Lower leg skin (tissue), 4 donors: Measurements from ENCODE around the gene FLII. TPM values are rescaled to one million over a fixed set of nuclear protein-coding genes. Genes with fewer than 3 reads are reported as not detected.

ENCODE experiments used
- DNase-seq, 2 donors: peaks; one replicate each; pipeline ENCODE4 v3.0.0-alpha.2; 2019; ENCODE audit warnings: low spot score in 2 of 2
- H3K4me3 ChIP-seq: fragments of 200-600 bp; sonication (generic); 2 replicates; pipeline ENCODE4 v1.5.1; 2017; ENCODE audit warnings: mild to moderate bottlenecking, low read depth; ENCODE audit not compliant: poor library complexity, severe bottlenecking
- POLR2A ChIP-seq, 2 donors: fragments of 450-650 bp; IDR thresholded peaks; one replicate each; pipeline ENCODE4 v1.6.1; 2016 to 2017; ENCODE audit warnings: antibody characterized with exemption in 2 of 2, mild to moderate bottlenecking in 1 of 2, moderate library complexity in 1 of 2
- WGBS, 2 donors: methylation state at CpG; one replicate each; pipeline ENCODE4 v1.1.5; 2018; 5-methylcytosine and 5-hydroxymethylcytosine counted together
- intact Hi-C: fragments of 100-400 bp; cut with DNase I; formaldehyde crosslinking; loops from one replicate; pipeline ENCODE4 v1.15.0; 2023; ENCODE audit warnings: low total_unique reads
- total RNA-seq, 4 donors: library from RNA; depleted of rRNA; stranded (reverse); fragments of >200 nt; gene quantifications; one replicate each; pipeline ENCODE4 v1.1.0, GENCODE V29; 2016
- TF ChIP-seq, protein P1 (sequence below), 3 donors: fragments of 450-650 bp; IDR thresholded peaks; one replicate each; pipeline ENCODE4 v1.5.1; 2016; ENCODE audit warnings: antibody characterized with exemption in 3 of 3, mild to moderate bottlenecking in 3 of 3, moderate library complexity in 2 of 3

Gene FLII
- total RNA-seq, 4 donors from 2014 or later: 202 to 292 (median 238) TPM

DNA sequence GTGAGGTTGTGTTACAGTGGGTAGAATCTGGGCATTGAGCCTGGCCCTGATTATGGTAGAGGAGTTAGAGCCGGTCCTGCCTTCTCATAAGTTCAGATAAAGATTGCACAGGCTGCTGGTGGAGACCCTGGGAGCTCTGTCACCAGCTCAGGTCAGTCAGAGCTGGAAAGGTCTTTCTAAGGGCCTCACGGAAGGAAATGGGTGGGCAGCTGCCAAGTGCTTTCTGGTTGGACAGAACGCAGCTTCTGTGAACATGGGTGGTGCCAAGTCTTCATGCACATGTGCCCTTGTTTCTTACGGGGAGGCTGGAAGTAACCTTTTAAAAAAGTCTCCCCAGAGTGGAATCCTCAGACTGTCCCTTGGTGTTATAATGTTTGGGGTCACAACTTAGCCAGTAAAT, 60.0 kb downstream of the FLII start:
- intact Hi-C loops: no loop called here
- 13 to 30% methylated on average over 4 of the region's 4 CpGs for WGBS, 2 donors
- TF ChIP-seq POLR2A (IDR thresholded peaks at IDR 0.05): no peak
- TF ChIP-seq, protein P1, sequence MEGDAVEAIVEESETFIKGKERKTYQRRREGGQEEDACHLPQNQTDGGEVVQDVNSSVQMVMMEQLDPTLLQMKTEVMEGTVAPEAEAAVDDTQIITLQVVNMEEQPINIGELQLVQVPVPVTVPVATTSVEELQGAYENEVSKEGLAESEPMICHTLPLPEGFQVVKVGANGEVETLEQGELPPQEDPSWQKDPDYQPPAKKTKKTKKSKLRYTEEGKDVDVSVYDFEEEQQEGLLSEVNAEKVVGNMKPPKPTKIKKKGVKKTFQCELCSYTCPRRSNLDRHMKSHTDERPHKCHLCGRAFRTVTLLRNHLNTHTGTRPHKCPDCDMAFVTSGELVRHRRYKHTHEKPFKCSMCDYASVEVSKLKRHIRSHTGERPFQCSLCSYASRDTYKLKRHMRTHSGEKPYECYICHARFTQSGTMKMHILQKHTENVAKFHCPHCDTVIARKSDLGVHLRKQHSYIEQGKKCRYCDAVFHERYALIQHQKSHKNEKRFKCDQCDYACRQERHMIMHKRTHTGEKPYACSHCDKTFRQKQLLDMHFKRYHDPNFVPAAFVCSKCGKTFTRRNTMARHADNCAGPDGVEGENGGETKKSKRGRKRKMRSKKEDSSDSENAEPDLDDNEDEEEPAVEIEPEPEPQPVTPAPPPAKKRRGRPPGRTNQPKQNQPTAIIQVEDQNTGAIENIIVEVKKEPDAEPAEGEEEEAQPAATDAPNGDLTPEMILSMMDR (IDR thresholded peaks at IDR 0.05): no peak

DNA sequence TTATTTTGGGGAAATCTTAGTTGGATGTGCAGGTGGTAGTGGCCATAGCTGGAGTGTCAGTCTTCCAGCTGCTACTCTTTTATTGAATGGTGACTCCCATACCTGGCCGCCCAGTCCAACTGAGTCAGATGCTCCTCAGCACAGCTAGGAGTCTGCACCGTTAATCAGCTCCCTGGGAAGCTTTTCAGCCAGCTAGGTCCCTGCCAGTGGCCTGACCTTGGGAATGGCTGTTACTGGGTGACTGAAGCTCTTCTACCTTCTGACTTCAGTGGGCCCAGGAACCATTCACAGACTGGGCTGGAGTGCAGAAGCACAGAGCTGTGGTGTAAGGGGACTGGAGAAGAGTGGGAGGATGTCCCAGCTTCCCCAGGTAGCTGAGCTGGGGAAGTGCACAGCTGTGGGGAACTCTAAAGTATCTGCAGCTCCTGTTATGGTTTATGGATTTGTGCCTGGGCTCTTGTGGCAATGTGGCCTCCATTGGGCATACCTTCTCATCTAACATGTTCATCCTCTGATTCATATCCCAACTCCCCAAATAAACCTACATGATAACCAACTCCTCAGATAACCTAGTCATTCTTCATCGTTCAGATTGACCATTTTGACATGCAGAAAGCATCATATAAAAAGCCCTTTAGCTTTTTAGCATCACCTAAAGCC, 60.9 kb downstream of the FLII start:
- WGBS, 2 donors: 86 to 87% methylated on average over 3 of the region's 3 CpGs
- intact Hi-C loops: no loop called here
- H3K4me3 ChIP-seq: no peak overlapping the region
- no peak for DNase-seq
- no peak for TF ChIP-seq POLR2A (IDR thresholded peaks at IDR 0.05)
- TF ChIP-seq, protein P1 (IDR thresholded peaks at IDR 0.05): no peak

More for the DNA sequence above, 60.0 kb downstream of the FLII start:
- H3K4me3 ChIP-seq: no peak overlapping the region
- DNase-seq: no peak

DNA sequence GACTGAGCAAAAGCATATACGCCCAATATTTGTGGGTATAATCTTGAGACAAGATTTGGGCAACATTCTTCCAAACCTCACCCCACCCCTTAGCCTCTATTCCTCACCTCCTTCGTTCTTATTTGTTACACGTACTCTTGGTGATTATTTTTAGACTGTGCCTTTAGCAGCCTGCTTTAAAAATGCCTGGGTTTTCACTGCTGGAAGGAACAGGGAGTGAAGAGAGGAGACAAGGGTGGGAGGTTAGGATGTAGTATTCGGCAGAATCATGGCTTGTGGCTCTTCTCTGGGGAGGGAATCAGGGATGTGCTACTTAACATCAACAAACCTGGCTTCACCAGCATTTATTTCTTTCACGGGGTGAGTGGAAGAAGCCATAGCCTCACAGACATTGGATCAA, 63.3 kb downstream of the FLII start:
- DNase-seq: no peak
- intact Hi-C loops: no loop called here
- 79 to 81% methylated on average over 5 of the region's 5 CpGs for WGBS, 2 donors
- no peak overlapping the region for H3K4me3 ChIP-seq
- TF ChIP-seq POLR2A (IDR thresholded peaks at IDR 0.05): no peak
- TF ChIP-seq, protein P1 (IDR thresholded peaks at IDR 0.05): no peak

Other genes starting within 250 kb of the FLII start
- gene ATPAF2, start 219.6 kb downstream of the FLII start, total RNA-seq: 10 to 100 TPM; 17.4 to 32.1 (median 22.9) TPM
- gene GID4, start 219.3 kb downstream of the FLII start, total RNA-seq: 10 to 100 TPM; 23.0 to 30.1 (median 24.1) TPM
- gene DRG2, start 170.8 kb downstream of the FLII start, total RNA-seq: 10 to 100 TPM; 33.5 to 44.5 (median 37.4) TPM
- under 1 TPM; 0.30 to 0.68 (median 0.50) TPM for gene MYO15A, start 150.0 kb downstream of the FLII start, total RNA-seq
- 10 to 100 TPM; 56.0 to 87.2 (median 76.4) TPM for gene ALKBH5, start 74.9 kb downstream of the FLII start, total RNA-seq
- gene LLGL1, start 33.1 kb downstream of the FLII start, total RNA-seq: 10 to 100 TPM; 24.5 to 32.7 (median 29.3) TPM
- gene MIEF2, start 1.9 kb upstream of the FLII start, total RNA-seq: 10 to 100 TPM; 24.3 to 57.7 (median 34.2) TPM
- 10 to 100 TPM; 18.7 to 46.4 (median 28.4) TPM for gene TOP3A, start 56.3 kb upstream of the FLII start, total RNA-seq
- 10 to 100 TPM; 14.0 to 23.7 (median 18.4) TPM for gene SMCR8, start 56.6 kb upstream of the FLII start, total RNA-seq
- gene SHMT1, start 104.8 kb upstream of the FLII start, total RNA-seq: 10 to 100 TPM; 49.2 to 63.8 (median 54.6) TPM
- gene EVPLL, start 119.0 kb upstream of the FLII start, total RNA-seq: 10 to 100 TPM in 1 of 4 donors, 1 to 10 TPM in 3; 4.4 to 19.9 (median 5.2) TPM
- gene LGALS9C, start 218.1 kb upstream of the FLII start, total RNA-seq: under 1 TPM in 3 of 4 donors, not detected in 1; 0.30 to 0.76 (median 0.30) TPM